GM12878 (cell line): Measurements from ENCODE around the gene JADE2. TPM values are rescaled to one million over a fixed set of nuclear protein-coding genes. Genes with fewer than 3 reads are reported as not detected.

Experiments
- BRCA1 ChIP-seq: IDR thresholded peaks from 2 replicates; pipeline ENCODE4 v1.6.1; 2011; ENCODE audit warnings: low read depth, low read length, improper control_type of control experiment
- CHD2 ChIP-seq: IDR thresholded peaks from 2 replicates; pipeline ENCODE4 v1.6.1; 2011; ENCODE audit warnings: low read depth, low read length, improper control_type of control experiment, borderline replicate concordance
- E2F8 ChIP-seq: fragments of 450-650 bp; IDR thresholded peaks from 2 replicates; pipeline ENCODE4 v1.6.1; 2018; ENCODE audit warnings: mild to moderate bottlenecking, low read depth, moderate library complexity; ENCODE audit not compliant: partially characterized antibody
- IKZF1 ChIP-seq: fragments of 450-650 bp; conservative IDR thresholded peaks from 2 replicates; pipeline ENCODE4 v1.6.1; 2017; ENCODE audit warnings: antibody characterized with exemption, mild to moderate bottlenecking
- KLF5 ChIP-seq: fragments of 450-650 bp; IDR thresholded peaks from 2 replicates; pipeline ENCODE4 v1.6.1; 2014; ENCODE audit warnings: mild to moderate bottlenecking; ENCODE audit not compliant: partially characterized antibody
- MLLT1 ChIP-seq: fragments of 450-650 bp; IDR thresholded peaks from 2 replicates; pipeline ENCODE4 v1.6.1; 2016; ENCODE audit warnings: mild to moderate bottlenecking
- NFIC ChIP-seq: IDR thresholded peaks from 2 replicates; pipeline ENCODE4 v1.6.1; 2012; ENCODE audit warnings: low read depth, mild to moderate bottlenecking, inconsistent platforms, low read length, moderate library complexity
- POLR2AphosphoS5 ChIP-seq: IDR thresholded peaks from 2 replicates; pipeline ENCODE4 v1.6.1; 2011; ENCODE audit warnings: mild to moderate bottlenecking, low read length, inconsistent platforms
- RBBP5 ChIP-seq: fragments of 200-600 bp; sonication (generic); conservative IDR thresholded peaks from 2 replicates; pipeline ENCODE4 v1.6.1; 2016
- RFX5 ChIP-seq: IDR thresholded peaks from 2 replicates; pipeline ENCODE4 v1.6.1; 2011; ENCODE audit warnings: low read depth, low read length, improper control_type of control experiment
- STAT1 ChIP-seq: fragments of 450-650 bp; conservative IDR thresholded peaks from 2 replicates; pipeline ENCODE4 v1.6.1; 2014; ENCODE audit warnings: antibody characterized with exemption, mild to moderate bottlenecking
- TCF7 ChIP-seq: IDR thresholded peaks from 2 replicates; pipeline ENCODE4 v1.6.1; 2014; ENCODE audit warnings: antibody characterized with exemption, borderline replicate concordance
- ZNF592 ChIP-seq: fragments of 450-650 bp; IDR thresholded peaks from 2 replicates; pipeline ENCODE4 v1.6.1; 2017; ENCODE audit warnings: mild to moderate bottlenecking, moderate library complexity
- polyA plus RNA-seq, 11 experiments: library from polyadenylated mRNA; depleted of rRNA in 4 of 11; unstranded in 6 of 11; stranded (reverse) in 5 of 11; fragments of >200 nt; fragmentation: Nextera tagmentation in 4 of 11; fragmentation: Illumina TruSeq in 1 of 11; extraction: Ambion mirVana in 4 of 11; extraction: Trizol in 1 of 11; gene quantifications; 1 replicate in 1 of 11; 2 replicates in 10 of 11; pipeline versions ENCODE4 v1.2.1 to v1.2.3, GENCODE V29; 2011 to 2016; ENCODE audit warnings: inconsistent platforms in 2 of 11, missing spikeins in 2 of 11, low read depth in 1 of 11
- total RNA-seq, 4 experiments: library from RNA; depleted of rRNA in 3 of 4; stranded (reverse); fragments of >200 nt in 3 of 4; fragmentation: Illumina TruSeq in 1 of 4; extraction: Trizol in 1 of 4; gene quantifications; 2 replicates each; pipeline versions ENCODE4 v1.2.1 to v1.2.3, GENCODE V29; 2013 to 2021

The JADE2 gene
- total and polyA plus RNA-seq, 10 of the 15 experiments (the other 5 are each of a cell fraction or from before 2014, with no cell fraction given) = 1.5 to 67.0 (median 22.4) TPM

GRCh38 chr5:134524826-134525682 lies at the start of gene JADE2 (continued):
- TF ChIP-seq ZNF592 (no peak), BRCA1 (no peak; the same call in 1 of the 2 replicates), RBBP5 (no peak), KLF5 (no peak), STAT1 (no peak; the same call in 1 of the 2 replicates), RFX5 (no peak), TCF7 (no peak), IKZF1 (no peak), NFIC (0 out of 2 replicates have a peak, but pooled peaks have one; percentile 54), POLR2AphosphoS5 (peak; percentile 26; the same call in 1 of the 2 replicates), CHD2 (peak; percentile 32; the same call in 1 of the 2 replicates), MLLT1 (peak; percentile 78; the same call in 1 of the 2 replicates), E2F8 (peak; percentile 54)
